ENCODE data around the gene RALGAPA2.
"Not testable (repeated sequence)": the region's sequence is repeated elsewhere in the genome, so short reads cannot be mapped to it uniquely, and the experiment has no call there.

RALGAPA2 gene

GRCh38 chr20:20567712-20568111, 144.7 kb downstream of the RALGAPA2 start:
- no peak for DNase-seq

- no peak for DNase-seq
Measured at GRCh38 chr20:20566516-20566915, 145.9 kb downstream of the RALGAPA2 start.

- DNase-seq = no peak
Measured at GRCh38 chr20:20564279-20564678, 148.2 kb downstream of the RALGAPA2 start.

- DNase-seq = no peak
Measured at GRCh38 chr20:20562507-20562906, 149.9 kb downstream of the RALGAPA2 start.

- no peak for DNase-seq
Measured at GRCh38 chr20:20561841-20562240, 150.6 kb downstream of the RALGAPA2 start.

GRCh38 chr20:20561172-20561571, 151.3 kb downstream of the RALGAPA2 start:
- DNase-seq = no peak

- no peak for DNase-seq
Measured at GRCh38 chr20:20557406-20557805, 155.0 kb downstream of the RALGAPA2 start.

- no peak for DNase-seq
Measured at GRCh38 chr20:20555838-20556237, 156.6 kb downstream of the RALGAPA2 start.

GRCh38 chr20:20554951-20555350, 157.5 kb downstream of the RALGAPA2 start:
- no peak for DNase-seq

GRCh38 chr20:20553541-20553940, 158.9 kb downstream of the RALGAPA2 start:
- DNase-seq = peak; percentile 20

- peak; percentile 92 for DNase-seq
Measured at GRCh38 chr20:20552076-20552475, 160.4 kb downstream of the RALGAPA2 start.

- peak; percentile 94 for DNase-seq
Measured at GRCh38 chr20:20551409-20551808, 161.0 kb downstream of the RALGAPA2 start.

- DNase-seq = no peak
Measured at GRCh38 chr20:20549704-20550103, 162.7 kb downstream of the RALGAPA2 start.

GRCh38 chr20:20549267-20549612, 163.2 kb downstream of the RALGAPA2 start:
- peak; percentile 58 for DNase-seq

GRCh38 chr20:20548527-20549266, 163.7 kb downstream of the RALGAPA2 start:
- peak; percentile 55 for DNase-seq

GRCh38 chr20:20547876-20548266, 164.6 kb downstream of the RALGAPA2 start:
- no peak for DNase-seq

- no peak for DNase-seq
Measured at GRCh38 chr20:20547221-20547875, 165.1 kb downstream of the RALGAPA2 start.

GRCh38 chr20:20546402-20546801, 166.0 kb downstream of the RALGAPA2 start:
- DNase-seq = peak; percentile 66

GRCh38 chr20:20543348-20543747, 169.1 kb downstream of the RALGAPA2 start:
- DNase-seq = not testable (repeated sequence)

- DNase-seq = no peak
Measured at GRCh38 chr20:20536240-20536933, 176.1 kb downstream of the RALGAPA2 start.

GRCh38 chr20:20535051-20535450, 177.4 kb downstream of the RALGAPA2 start:
- DNase-seq = no peak

- no peak for DNase-seq
Measured at GRCh38 chr20:20531283-20531682, 181.2 kb downstream of the RALGAPA2 start.

- DNase-seq = no peak
Measured at GRCh38 chr20:20530428-20531151, 181.9 kb downstream of the RALGAPA2 start.
